Sigmoid colon (tissue), 3 donors: ENCODE measurements around the gene VMP1.

Experiments used
- CTCF ChIP-seq, 4 experiments: fragments of 450-650 bp in 3 of 4; fragments of 200-600 bp in 1 of 4; IDR thresholded peaks; one replicate each; pipeline ENCODE4 v1.5.1; 2016 to 2019; ENCODE audit warnings: antibody characterized with exemption in 4 of 4, mild to moderate bottlenecking in 3 of 4, moderate library complexity in 2 of 4
- POLR2A ChIP-seq, 2 donors: fragments of 450-650 bp; IDR thresholded peaks; one replicate each; pipeline ENCODE4 v1.6.1; 2016; ENCODE audit warnings: antibody characterized with exemption in 2 of 2, mild to moderate bottlenecking in 2 of 2, moderate library complexity in 2 of 2

GRCh38 chr17:59783221-59784047, 76.0 kb downstream of the VMP1 start:
- TF ChIP-seq POLR2A (IDR thresholded peaks at IDR 0.05): no peak
- TF ChIP-seq CTCF (IDR thresholded peaks at IDR 0.05): no peak
